Upper lobe of left lung (tissue), 6 donors: ENCODE results near the gene LEFTY2. TPM values are rescaled to one million over a fixed set of nuclear protein-coding genes. Genes with fewer than 3 reads are reported as not detected.

Source experiments
- ATAC-seq, 2 donors: fragments of 200-7000 bp; cut with Tn5 transposase; one replicate each; pipeline ENCODE4 v1.9.1; 2022; ENCODE audit warnings: mild to moderate bottlenecking in 2 of 2, moderate library complexity in 2 of 2; ENCODE audit not compliant: low FRiP score in 2 of 2
- DNase-seq, 2 donors: peaks; one replicate each; pipeline ENCODE4 v3.0.0-alpha.2; 2019 to 2020
- H3K27ac ChIP-seq, 4 donors: fragments of 200-600 bp; sonication (generic); one replicate each; pipeline ENCODE4 v1.5.1; 2016 to 2019
- H3K27me3 ChIP-seq, 4 donors: fragments of 200-600 bp; sonication (generic); one replicate each; pipeline ENCODE4 v1.5.1; 2017 to 2019
- H3K36me3 ChIP-seq, 4 donors: fragments of 200-600 bp; sonication (generic); one replicate each; pipeline ENCODE4 v1.5.1; 2016 to 2019
- H3K4me1 ChIP-seq, 4 donors: fragments of 200-600 bp; sonication (generic); one replicate each; pipeline ENCODE4 v1.5.1; 2018 to 2019
- H3K4me3 ChIP-seq, 4 donors: fragments of 200-600 bp; sonication (generic); one replicate each; pipeline ENCODE4 v1.5.1; 2017 to 2019; ENCODE audit warnings: mild to moderate bottlenecking in 2 of 4, moderate library complexity in 1 of 4
- H3K9me3 ChIP-seq, 4 donors: fragments of 200-600 bp; sonication (generic); one replicate each; pipeline ENCODE4 v1.5.1; 2018 to 2019
- EP300 ChIP-seq, 4 donors: sonication (generic); formaldehyde crosslinking; IDR thresholded peaks; one replicate each; pipeline ENCODE4 v1.5.1; 2017; ENCODE audit warnings: antibody characterized with exemption in 4 of 4, control low read depth in 2 of 4
- POLR2A ChIP-seq, 4 donors: fragments of 450-650 bp; IDR thresholded peaks; one replicate each; pipeline ENCODE4 v1.5.1; 2016 to 2017; ENCODE audit warnings: antibody characterized with exemption in 4 of 4, mild to moderate bottlenecking in 2 of 4
- POLR2AphosphoS5 ChIP-seq, 2 donors: sonication (generic); formaldehyde crosslinking; IDR thresholded peaks; one replicate each; pipeline ENCODE4 v1.5.1; 2017; ENCODE audit warnings: antibody characterized with exemption in 2 of 2
- WGBS, 2 donors: methylation state at CpG; one replicate each; pipeline ENCODE4 v1.1.5; 2017 to 2018; 5-methylcytosine and 5-hydroxymethylcytosine counted together
- total RNA-seq, 6 donors: library from RNA; depleted of rRNA in 4 of 6; stranded (reverse); fragments of >200 nt in 4 of 6; gene quantifications; one replicate each; pipeline versions ENCODE4 v1.1.0 to v1.2.1, GENCODE V29; 2016 to 2021
- TF ChIP-seq, protein P1 (sequence below), 6 experiments: fragments of 450-650 bp in 4 of 6; fragments of 200-600 bp in 2 of 6; sonication (generic) in 2 of 6; IDR thresholded peaks; one replicate each; pipeline ENCODE4 v1.5.1; 2016 to 2019; ENCODE audit warnings: antibody characterized with exemption in 6 of 6
- donor health status: DM: no; HTN: no; CAD: no; lungs with moderate emphysema.
- donor health status: DM: no; HTN: yes; CAD: no; lungs with severe emphysema.

The LEFTY2 gene
- total RNA-seq, 6 donors from 2014 or later = 0.44 to 2.9 (median 0.76) TPM; not detected in 2

DNA sequence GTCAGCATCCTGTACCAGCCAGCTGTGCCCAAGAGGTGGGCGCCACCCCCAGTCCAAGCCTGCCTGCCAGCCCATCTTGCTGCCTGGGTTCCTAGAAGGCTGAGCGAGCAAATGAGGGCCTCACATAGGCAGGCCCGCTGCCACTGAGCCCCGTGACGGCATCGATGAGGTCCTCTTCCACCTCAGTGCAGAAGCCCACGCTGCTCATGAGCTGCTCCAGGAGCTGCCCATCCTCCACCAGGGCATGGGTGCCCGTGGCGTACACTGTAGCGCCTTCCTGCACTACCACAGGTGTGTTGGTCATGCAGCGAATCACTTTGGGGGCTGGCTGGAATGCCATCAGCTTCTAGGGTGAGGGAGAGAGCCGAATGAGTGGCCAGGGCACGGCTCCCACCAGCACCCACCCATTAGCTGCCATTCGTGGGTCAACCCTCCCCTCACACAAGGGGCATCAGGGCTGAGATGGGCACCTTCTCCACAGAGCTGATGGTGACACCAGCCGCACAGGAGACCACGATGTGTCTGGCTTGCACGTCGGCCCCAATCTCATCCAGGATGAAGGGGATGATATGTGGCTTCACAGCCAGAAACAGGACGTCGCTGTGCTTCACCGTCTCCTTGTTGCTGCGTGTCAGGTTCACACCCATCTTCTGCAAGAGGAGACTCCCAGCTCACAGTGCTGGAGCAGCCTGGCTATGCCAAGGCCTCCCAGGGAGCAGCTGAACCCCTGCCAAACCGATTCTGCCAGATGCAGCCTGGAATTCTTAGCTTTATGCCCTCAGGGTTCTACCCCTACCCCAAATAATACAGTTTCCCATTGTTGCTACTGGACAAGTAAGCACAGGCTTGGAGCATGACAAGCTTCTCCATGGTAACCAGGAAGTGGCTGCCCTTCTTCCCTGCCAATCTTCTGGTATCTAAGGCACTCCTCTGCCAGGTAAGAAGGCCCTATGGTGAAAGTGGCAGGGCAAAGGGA lies 19.0 kb downstream of the LEFTY2 start:
- ATAC-seq (no peak), DNase-seq (peak in 1 of 2 donors; percentile 64)
- no peak for TF ChIP-seq POLR2AphosphoS5 (IDR thresholded peaks at IDR 0.05)
- TF ChIP-seq POLR2A (IDR thresholded peaks at IDR 0.05) = no peak
- TF ChIP-seq, protein P1, sequence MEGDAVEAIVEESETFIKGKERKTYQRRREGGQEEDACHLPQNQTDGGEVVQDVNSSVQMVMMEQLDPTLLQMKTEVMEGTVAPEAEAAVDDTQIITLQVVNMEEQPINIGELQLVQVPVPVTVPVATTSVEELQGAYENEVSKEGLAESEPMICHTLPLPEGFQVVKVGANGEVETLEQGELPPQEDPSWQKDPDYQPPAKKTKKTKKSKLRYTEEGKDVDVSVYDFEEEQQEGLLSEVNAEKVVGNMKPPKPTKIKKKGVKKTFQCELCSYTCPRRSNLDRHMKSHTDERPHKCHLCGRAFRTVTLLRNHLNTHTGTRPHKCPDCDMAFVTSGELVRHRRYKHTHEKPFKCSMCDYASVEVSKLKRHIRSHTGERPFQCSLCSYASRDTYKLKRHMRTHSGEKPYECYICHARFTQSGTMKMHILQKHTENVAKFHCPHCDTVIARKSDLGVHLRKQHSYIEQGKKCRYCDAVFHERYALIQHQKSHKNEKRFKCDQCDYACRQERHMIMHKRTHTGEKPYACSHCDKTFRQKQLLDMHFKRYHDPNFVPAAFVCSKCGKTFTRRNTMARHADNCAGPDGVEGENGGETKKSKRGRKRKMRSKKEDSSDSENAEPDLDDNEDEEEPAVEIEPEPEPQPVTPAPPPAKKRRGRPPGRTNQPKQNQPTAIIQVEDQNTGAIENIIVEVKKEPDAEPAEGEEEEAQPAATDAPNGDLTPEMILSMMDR (IDR thresholded peaks at IDR 0.05) = no peak
- TF ChIP-seq EP300 (IDR thresholded peaks at IDR 0.05) = no peak

DNA sequence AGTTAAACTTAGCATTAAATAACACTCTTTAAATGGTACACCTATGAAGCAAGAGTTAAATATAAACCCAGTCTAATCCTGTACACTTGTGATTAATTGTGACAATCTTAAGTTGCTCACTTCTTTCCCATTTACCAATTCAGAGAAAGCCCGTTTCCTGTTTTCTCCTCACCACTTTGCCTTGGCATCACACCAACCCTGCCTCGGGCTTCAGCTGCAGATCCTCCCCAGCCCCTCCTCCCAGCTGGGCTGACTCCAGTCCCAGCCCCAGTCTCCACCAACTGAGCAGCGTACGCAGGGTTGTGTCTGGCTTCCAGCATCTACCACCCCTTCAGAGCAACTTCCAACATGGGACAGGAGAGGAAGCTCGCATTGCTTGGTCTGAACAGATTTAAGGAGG lies 21.1 kb downstream of the LEFTY2 start:
- H3K4me3 ChIP-seq = no peak overlapping the region

More for the DNA sequence above, 19.0 kb downstream of the LEFTY2 start:
- Histone ChIP-seq H3K4me1 (peaks cover 28 to 40% (median 30%) of the 10 kb centered on the region in 4 donors), H3K4me3 (no peak overlapping the region), H3K27ac (peak overlapping the region in 1 of 4 donors; percentile 1), H3K36me3 (peaks cover 0 to 46% (median 9%) of the 10 kb centered on the region in 4 donors), H3K27me3 (no peaks in the 10 kb centered on the region), H3K9me3 (no peaks in the 10 kb centered on the region)
- WGBS, 2 donors = 90 to 94% methylated on average over 12 to 22 of the region's 23 CpGs

DNA sequence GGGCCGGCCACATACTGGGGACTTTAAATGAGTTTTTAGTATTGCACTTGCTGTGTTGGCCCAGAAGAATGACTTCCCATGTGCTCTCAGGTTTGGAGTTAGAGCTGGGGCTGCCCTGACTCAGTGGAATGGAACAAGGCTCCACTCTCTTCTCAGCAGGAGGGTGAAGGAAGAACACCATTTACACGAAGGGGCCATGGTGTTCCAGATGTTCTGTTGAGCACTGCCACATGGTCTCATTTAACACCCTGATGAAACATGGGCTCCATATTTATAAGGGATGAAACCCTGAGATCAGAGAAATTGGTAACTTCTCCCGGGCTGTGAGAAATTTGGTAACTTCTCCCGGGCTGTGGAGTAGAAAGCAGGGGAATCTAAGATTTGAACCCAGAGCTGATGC lies 22.7 kb downstream of the LEFTY2 start:
- no peak for ATAC-seq
- Histone ChIP-seq H3K4me1 (peaks cover 23 to 35% (median 24%) of the 10 kb centered on the region in 4 donors), H3K27ac (no peak overlapping the region), H3K4me3 (no peak overlapping the region), H3K36me3 (peaks cover 5 to 57% (median 20%) of the 10 kb centered on the region in 4 donors), H3K9me3 (no peaks in the 10 kb centered on the region), H3K27me3 (no peaks in the 10 kb centered on the region)
- TF ChIP-seq, protein P1 (IDR thresholded peaks at IDR 0.05) = no peak
- no peak for TF ChIP-seq EP300 (IDR thresholded peaks at IDR 0.05)
- no peak for TF ChIP-seq POLR2A (IDR thresholded peaks at IDR 0.05)
- no peak for TF ChIP-seq POLR2AphosphoS5 (IDR thresholded peaks at IDR 0.05)
- 93 to 95% methylated on average over 3 to 4 of the region's 4 CpGs for WGBS, 2 donors
- no peak for DNase-seq

More for the DNA sequence above, 21.1 kb downstream of the LEFTY2 start:
- peaks cover 1 to 57% (median 19%) of the 10 kb centered on the region in 4 donors for H3K36me3 ChIP-seq
- ATAC-seq (no peak), DNase-seq (peak in 1 of 2 donors; percentile 62)
- no peak for TF ChIP-seq POLR2A (IDR thresholded peaks at IDR 0.05)
- no peak for TF ChIP-seq EP300 (IDR thresholded peaks at IDR 0.05)
- TF ChIP-seq, protein P1 (IDR thresholded peaks at IDR 0.05) = no peak
- TF ChIP-seq POLR2AphosphoS5 (IDR thresholded peaks at IDR 0.05) = no peak
- H3K9me3 ChIP-seq = no peaks in the 10 kb centered on the region
- 9 to 20% methylated on average over 4 to 5 of the region's 5 CpGs for WGBS, 2 donors
- H3K4me1 ChIP-seq = peaks cover 27 to 44% (median 29%) of the 10 kb centered on the region in 4 donors
- no peaks in the 10 kb centered on the region for H3K27me3 ChIP-seq
- peak overlapping the region in 3 of 4 donors; percentile 49 to 67 (median 49) for H3K27ac ChIP-seq

DNA sequence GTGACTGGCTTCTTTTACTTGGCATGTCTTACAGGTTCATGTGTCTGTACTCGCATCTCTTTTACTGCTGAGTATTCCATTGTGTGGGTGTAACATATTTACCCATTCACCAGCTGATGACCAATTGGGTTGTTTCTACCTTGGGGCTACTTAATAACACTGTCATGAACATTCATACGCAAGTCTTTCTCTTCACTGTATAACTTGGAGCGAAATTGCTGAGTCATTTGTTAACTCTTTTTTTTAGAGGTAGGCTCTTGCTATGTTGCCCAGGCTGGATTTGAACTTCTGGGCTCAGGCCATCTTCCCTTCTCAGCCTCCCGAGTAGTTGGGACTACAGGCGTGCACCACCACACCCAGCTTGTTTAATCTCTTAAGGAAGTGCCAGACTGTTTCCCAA lies 23.5 kb downstream of the LEFTY2 start:
- Histone ChIP-seq H3K4me3 (no peak overlapping the region), H3K9me3 (no peaks in the 10 kb centered on the region), H3K4me1 (peaks cover 16 to 28% (median 16%) of the 10 kb centered on the region in 4 donors), H3K36me3 (peaks cover 5 to 57% (median 20%) of the 10 kb centered on the region in 4 donors), H3K27ac (no peak overlapping the region), H3K27me3 (no peaks in the 10 kb centered on the region)
- TF ChIP-seq, protein P1 (IDR thresholded peaks at IDR 0.05) = no peak
- TF ChIP-seq POLR2A (IDR thresholded peaks at IDR 0.05) = no peak
- ATAC-seq (no peak), DNase-seq (no peak)
- WGBS, 2 donors = 88 to 93% methylated on average over 5 of the region's 5 CpGs
